Neural cell (in vitro differentiated cells): ENCODE data around the gene RAPGEF4. TPM values are rescaled to one million over a fixed set of nuclear protein-coding genes. Genes with fewer than 3 reads are reported as not detected.

Source experiments
- H2AFZ ChIP-seq: fragments of 200-600, 300-800 bp; sonication (generic), shearing (Covaris generic); 2 replicates; pipeline ENCODE4 v1.6.0; 2014; ENCODE audit warnings: low read depth, mild to moderate bottlenecking, antibody characterized with exemption, low read length, moderate library complexity
- H3F3A ChIP-seq: fragments of 200-600 bp; shearing (Covaris generic); 2 replicates; pipeline ENCODE4 v1.6.1; 2016; ENCODE audit warnings: mild to moderate bottlenecking, moderate library complexity, mixed read lengths, antibody characterized with exemption, low read length; ENCODE audit not compliant: insufficient read depth, poor library complexity, severe bottlenecking
- H3K27ac ChIP-seq: fragments of 200-600, 300-800 bp; sonication (generic), shearing (Covaris generic); 2 replicates; pipeline ENCODE4 v1.5.1; 2014; ENCODE audit warnings: mild to moderate bottlenecking, low read length, moderate library complexity
- H3K27me3 ChIP-seq: fragments of 300-800, 200-600 bp; sonication (generic), shearing (Covaris generic); 2 replicates; pipeline ENCODE4 v1.6.0; 2014; ENCODE audit warnings: mild to moderate bottlenecking, low read depth, low read length, moderate library complexity; ENCODE audit not compliant: insufficient read depth
- H3K36me3 ChIP-seq: fragments of 300-800, 200-600 bp; sonication (generic), shearing (Covaris generic); 2 replicates; pipeline ENCODE4 v1.5.1; 2014; ENCODE audit warnings: mild to moderate bottlenecking, antibody characterized with exemption, low read length, moderate library complexity; ENCODE audit not compliant: insufficient read depth
- H3K4me2 ChIP-seq: fragments of 300-800, 200-600 bp; sonication (generic), shearing (Covaris generic); 2 replicates; pipeline ENCODE4 v1.6.0; 2014; ENCODE audit warnings: mild to moderate bottlenecking, low read length
- H3K4me3 ChIP-seq: fragments of 300-800, 200-600 bp; sonication (generic), shearing (Covaris generic); 2 replicates; pipeline ENCODE4 v1.5.1; 2014; ENCODE audit warnings: mild to moderate bottlenecking, low read length, moderate library complexity
- H3K79me2 ChIP-seq: fragments of 200-600 bp; shearing (Covaris generic); replicated peaks from 2 replicates; pipeline ENCODE4 v1.6.0; 2014; ENCODE audit warnings: mild to moderate bottlenecking, low read length, moderate library complexity; ENCODE audit not compliant: insufficient read depth
- H3K9ac ChIP-seq: fragments of 300-800, 200-600 bp; sonication (generic), shearing (Covaris generic); 2 replicates; pipeline ENCODE4 v1.6.1; 2016; ENCODE audit warnings: mild to moderate bottlenecking, low read length, mixed read lengths
- H3K9me2 ChIP-seq: fragments of 200-600 bp; shearing (Covaris generic); 2 replicates; pipeline ENCODE4 v1.6.1; 2016; ENCODE audit warnings: mild to moderate bottlenecking, low read length, mixed read lengths; ENCODE audit not compliant: insufficient read depth
- H3K9me3 ChIP-seq: fragments of 200-600, 300-800 bp; sonication (generic), shearing (Covaris generic); 2 replicates; pipeline ENCODE4 v1.6.1; 2016; ENCODE audit warnings: mild to moderate bottlenecking, mixed run types, low read length, moderate library complexity, mixed read lengths
- H4K20me1 ChIP-seq: fragments of 200-600 bp; shearing (Covaris generic); 2 replicates; pipeline ENCODE4 v1.6.1; 2016; ENCODE audit warnings: mild to moderate bottlenecking, mixed run types; ENCODE audit not compliant: insufficient read depth
- EP300 ChIP-seq: fragments of 450-650 bp; conservative IDR thresholded peaks from 2 replicates; pipeline ENCODE4 v1.6.1; 2014; ENCODE audit warnings: antibody characterized with exemption, mild to moderate bottlenecking, moderate library complexity; ENCODE audit not compliant: poor library complexity, severe bottlenecking
- EZH2 ChIP-seq: fragments of 200-600, 300-800 bp; shearing (Covaris generic), sonication (generic); IDR thresholded peaks from 2 replicates; pipeline ENCODE4 v1.6.1; 2014; ENCODE audit warnings: antibody characterized with exemption, low read length, borderline replicate concordance, mild to moderate bottlenecking; ENCODE audit not compliant: insufficient read depth, poor library complexity, severe bottlenecking
- MXI1 ChIP-seq: fragments of 450-650 bp; conservative IDR thresholded peaks from 2 replicates; pipeline ENCODE4 v1.6.1; 2014; ENCODE audit warnings: antibody characterized with exemption, mild to moderate bottlenecking; ENCODE audit not compliant: poor library complexity, severe bottlenecking
- RAD21 ChIP-seq: fragments of 450-650 bp; conservative IDR thresholded peaks from 2 replicates; pipeline ENCODE4 v1.6.1; 2014; ENCODE audit warnings: antibody characterized with exemption, mild to moderate bottlenecking, moderate library complexity
- REST ChIP-seq: IDR thresholded peaks from 2 replicates; pipeline ENCODE4 v1.6.1; 2012; ENCODE audit warnings: borderline replicate concordance
- SMC3 ChIP-seq: fragments of 450-650 bp; conservative IDR thresholded peaks from 2 replicates; pipeline ENCODE4 v1.6.1; 2014; ENCODE audit warnings: antibody characterized with exemption, mild to moderate bottlenecking, moderate library complexity; ENCODE audit not compliant: poor library complexity
- TAF1 ChIP-seq: IDR thresholded peaks from 2 replicates; pipeline ENCODE4 v1.6.1; 2012; ENCODE audit warnings: low read depth
- polyA plus RNA-seq: library from polyadenylated mRNA; depleted of rRNA; stranded (reverse); fragments of >200 nt; gene quantifications from 2 replicates; pipeline ENCODE4 v1.2.3, GENCODE V29; 2014

RAPGEF4 gene
- polyA plus RNA-seq, 1 donor from 2014 or later = 10.4 TPM

GRCh38 chr2:172808156-172808555, 72.5 kb downstream of the RAPGEF4 start:
- H3K79me2 ChIP-seq = no peaks in the 10 kb centered on the region
- no peaks in the 10 kb centered on the region for H3K9me3 ChIP-seq
- no peak overlapping the region for H3K4me2 ChIP-seq
- H3K9me2 ChIP-seq = no peaks in the 10 kb centered on the region
- no peak overlapping the region for H3K4me3 ChIP-seq
- no peak overlapping the region for H3K27ac ChIP-seq
- H4K20me1 ChIP-seq = no peaks in the 10 kb centered on the region
- no peaks in the 10 kb centered on the region for H3F3A ChIP-seq
- H3K36me3 ChIP-seq = no peaks in the 10 kb centered on the region
- no peaks in the 10 kb centered on the region for H3K27me3 ChIP-seq
- TF ChIP-seq SMC3 = no peak
- no peak overlapping the region for H2AFZ ChIP-seq
- no peak overlapping the region for H3K9ac ChIP-seq

- Histone ChIP-seq H3K27me3 (no peaks in the 10 kb centered on the region), H3K36me3 (no peaks in the 10 kb centered on the region), H3K4me3 (no peak overlapping the region), H3K27ac (no peak overlapping the region), H3K9ac (no peak overlapping the region), H3K9me3 (no peaks in the 10 kb centered on the region), H3K79me2 (no peaks in the 10 kb centered on the region), H3K9me2 (no peaks in the 10 kb centered on the region), H3F3A (no peaks in the 10 kb centered on the region), H2AFZ (no peak overlapping the region), H4K20me1 (no peaks in the 10 kb centered on the region), H3K4me2 (no peak overlapping the region)
- TF ChIP-seq EP300 (no peak), SMC3 (no peak)
Observed at GRCh38 chr2:172811027-172811426, 75.4 kb downstream of the RAPGEF4 start.

- Histone ChIP-seq H3K36me3 (no peaks in the 10 kb centered on the region), H3F3A (no peaks in the 10 kb centered on the region), H3K4me2 (no peak overlapping the region), H2AFZ (no peak overlapping the region), H3K4me3 (no peak overlapping the region), H3K9me2 (no peaks in the 10 kb centered on the region), H3K79me2 (no peaks in the 10 kb centered on the region), H3K9me3 (no peaks in the 10 kb centered on the region), H3K9ac (no peak overlapping the region), H4K20me1 (no peaks in the 10 kb centered on the region), H3K27me3 (no peaks in the 10 kb centered on the region), H3K27ac (no peak overlapping the region)
- TF ChIP-seq REST = no peak
- TF ChIP-seq TAF1 = no peak
- no peak for TF ChIP-seq SMC3
Observed at GRCh38 chr2:172812158-172812744, 76.6 kb downstream of the RAPGEF4 start.

- H3K27ac ChIP-seq = no peak overlapping the region
- H3F3A ChIP-seq = no peaks in the 10 kb centered on the region
- no peak overlapping the region for H2AFZ ChIP-seq
- H3K9ac ChIP-seq = no peak overlapping the region
- no peaks in the 10 kb centered on the region for H3K79me2 ChIP-seq
- no peaks in the 10 kb centered on the region for H3K27me3 ChIP-seq
- H3K4me2 ChIP-seq = no peak overlapping the region
- H3K9me3 ChIP-seq = no peaks in the 10 kb centered on the region
- H3K4me3 ChIP-seq = no peak overlapping the region
- H4K20me1 ChIP-seq = no peaks in the 10 kb centered on the region
- no peaks in the 10 kb centered on the region for H3K9me2 ChIP-seq
- no peaks in the 10 kb centered on the region for H3K36me3 ChIP-seq
- TF ChIP-seq EP300 = no peak
- TF ChIP-seq MXI1 = no peak
- no peak for TF ChIP-seq REST
- TF ChIP-seq EZH2 = no peak
- no peak for TF ChIP-seq TAF1
- peak; percentile 61 for TF ChIP-seq SMC3
- peak; percentile 51 for TF ChIP-seq RAD21
Observed at GRCh38 chr2:172813314-172813888, 77.8 kb downstream of the RAPGEF4 start.
